ENCODE measurements around the gene UBTFL1.
"Not testable (repeated sequence)": the region's sequence is repeated elsewhere in the genome, so short reads cannot be mapped to it uniquely, and the experiment has no call there.

Gene UBTFL1, protein sequence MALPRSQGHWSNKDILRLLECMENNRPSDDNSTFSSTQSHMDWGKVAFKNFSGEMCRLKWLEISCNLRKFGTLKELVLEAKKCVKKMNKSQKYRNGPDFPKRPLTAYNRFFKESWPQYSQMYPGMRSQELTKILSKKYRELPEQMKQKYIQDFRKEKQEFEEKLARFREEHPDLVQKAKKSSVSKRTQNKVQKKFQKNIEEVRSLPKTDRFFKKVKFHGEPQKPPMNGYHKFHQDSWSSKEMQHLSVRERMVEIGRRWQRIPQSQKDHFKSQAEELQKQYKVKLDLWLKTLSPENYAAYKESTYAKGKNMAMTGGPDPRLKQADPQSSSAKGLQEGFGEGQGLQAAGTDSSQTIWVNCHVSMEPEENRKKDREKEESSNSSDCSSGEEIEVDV

DNA sequence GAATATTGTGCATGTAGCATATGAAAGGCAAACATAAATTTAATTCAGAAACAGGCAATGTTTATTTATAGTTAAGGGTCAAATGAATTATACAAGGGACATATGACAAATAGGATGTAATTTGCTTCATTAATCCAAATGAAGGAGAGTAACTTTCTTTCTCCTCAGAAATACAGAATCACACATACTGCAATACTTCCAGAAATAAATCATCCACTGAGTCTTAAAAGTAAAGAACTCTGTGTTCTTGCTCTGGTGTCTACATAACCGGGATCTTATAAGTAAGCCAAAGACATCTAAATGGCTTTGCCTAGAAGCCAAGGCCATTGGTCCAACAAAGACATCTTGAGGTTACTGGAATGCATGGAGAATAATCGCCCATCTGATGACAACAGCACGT, at the start of gene UBTFL1:
Gene UBTFL1 (plus strand): TSS at position 301 of the 400 bp plus-strand sequence. CDS start 0 bp downstream, at position 301.
- not testable (repeated sequence) for H3K27ac Mint-ChIP-seq; ATAC-seq; H3K4me3 Mint-ChIP-seq; H3K9me3 Mint-ChIP-seq; H3K4me1 Mint-ChIP-seq; DNase-seq (ENCODE audit: low spot score in 2 of 2); H3K36me3 Mint-ChIP-seq

DNA sequence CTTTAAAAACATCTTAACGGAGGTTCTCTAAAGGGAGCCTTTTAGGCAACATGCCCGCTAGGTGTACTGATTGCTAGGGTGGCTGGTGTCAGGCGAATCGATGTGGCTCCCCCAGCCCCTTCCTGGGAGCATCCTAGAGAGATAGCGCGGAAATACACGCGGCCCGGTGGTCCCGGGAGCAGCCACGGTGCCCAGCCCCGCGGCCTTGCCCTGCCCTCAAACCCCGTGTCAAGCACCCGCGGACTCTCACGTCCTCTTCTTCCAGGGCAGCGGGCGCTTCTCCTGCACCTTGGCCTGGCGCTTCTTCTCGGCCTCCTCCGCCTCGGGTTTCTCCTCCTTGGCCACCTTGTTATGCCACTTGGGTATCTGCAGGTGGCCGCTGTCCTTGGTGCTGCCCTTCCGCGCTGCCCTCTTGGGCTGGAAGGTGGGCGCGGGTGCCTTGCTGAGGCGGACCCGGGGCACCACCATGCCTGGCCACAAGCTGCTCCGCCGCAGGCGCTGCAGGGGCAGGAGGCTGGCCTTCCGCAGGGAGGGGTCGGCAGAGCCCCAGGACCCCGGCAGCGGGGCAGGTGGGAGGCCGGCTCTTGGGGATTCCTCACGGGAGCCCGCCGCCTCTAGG, 34.0 kb upstream of the UBTFL1 start:
- H3K36me3 Mint-ChIP-seq; H3K4me3 Mint-ChIP-seq; H3K9me3 Mint-ChIP-seq; H3K27ac Mint-ChIP-seq; ATAC-seq; H3K4me1 Mint-ChIP-seq; DNase-seq (ENCODE audit: low spot score in 2 of 2): not testable (repeated sequence)

DNA sequence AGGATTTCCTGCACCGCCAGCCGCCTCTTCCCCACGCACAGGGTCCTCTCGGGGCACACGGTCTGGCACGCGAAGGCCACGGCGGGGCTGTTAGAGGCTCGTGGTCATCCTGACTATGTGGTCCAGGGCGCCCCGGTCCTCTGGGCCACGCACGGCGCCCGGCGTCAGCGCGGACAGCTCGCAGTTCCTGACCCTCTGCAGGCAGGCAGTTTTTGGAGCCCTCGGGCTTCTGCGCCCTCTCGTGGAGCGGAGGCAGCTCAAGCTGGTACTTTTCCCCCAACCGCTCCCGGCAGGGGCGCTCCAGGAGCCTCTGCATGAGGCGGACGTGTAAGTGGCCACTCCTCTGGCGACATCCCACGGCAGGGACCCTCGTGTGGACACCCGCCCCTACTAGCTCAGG, 33.4 kb upstream of the UBTFL1 start:
- ATAC-seq; H3K36me3 Mint-ChIP-seq; H3K4me3 Mint-ChIP-seq; DNase-seq (ENCODE audit: low spot score in 2 of 2); H3K27ac Mint-ChIP-seq; H3K9me3 Mint-ChIP-seq; H3K4me1 Mint-ChIP-seq: not testable (repeated sequence)

DNA sequence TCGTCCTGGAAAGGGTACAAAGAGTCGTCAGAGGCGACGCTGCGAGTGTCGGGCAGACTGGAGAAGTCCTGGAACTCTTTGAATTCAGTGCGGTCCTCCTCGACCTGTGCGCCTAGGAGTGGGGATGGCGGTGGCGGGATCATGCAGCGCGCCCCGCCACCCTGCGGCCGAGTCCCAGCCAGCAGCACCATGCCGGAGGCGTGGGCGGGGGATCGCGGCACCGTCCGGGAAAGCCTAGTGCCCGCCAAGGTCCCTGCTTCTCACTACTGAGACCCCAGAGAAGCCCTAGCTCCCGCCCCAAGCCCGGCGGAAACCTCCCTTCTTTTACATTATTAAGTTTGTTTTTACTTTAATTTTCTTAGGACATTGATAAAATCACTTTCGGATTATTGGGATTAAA, 32.2 kb upstream of the UBTFL1 start:
- H3K9me3 Mint-ChIP-seq; H3K4me1 Mint-ChIP-seq; DNase-seq (ENCODE audit: low spot score in 2 of 2); ATAC-seq; H3K27ac Mint-ChIP-seq; H3K36me3 Mint-ChIP-seq; H3K4me3 Mint-ChIP-seq: not testable (repeated sequence)

DNA sequence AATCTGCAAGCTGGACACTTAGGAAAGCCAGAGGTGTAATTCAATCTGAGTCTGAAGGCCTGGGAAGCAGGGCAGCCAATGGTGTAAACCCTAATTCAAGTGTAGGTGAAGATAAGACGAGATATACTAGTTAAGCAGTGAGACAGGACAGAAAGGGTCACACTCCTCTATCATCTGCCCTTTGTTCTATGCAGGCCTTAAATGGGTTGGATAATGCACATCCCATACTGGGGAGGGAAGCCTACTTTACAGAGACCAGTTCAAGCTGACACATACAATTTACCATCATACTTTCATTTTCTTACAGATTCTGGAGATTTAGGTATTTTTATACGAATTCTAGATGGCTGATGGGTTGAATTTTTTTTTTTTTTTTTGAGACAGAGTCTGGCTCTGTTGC, 3.0 kb downstream of the UBTFL1 start:
- H3K36me3 Mint-ChIP-seq; H3K4me1 Mint-ChIP-seq; H3K9me3 Mint-ChIP-seq; ATAC-seq; H3K4me3 Mint-ChIP-seq; DNase-seq (ENCODE audit: low spot score in 2 of 2); H3K27ac Mint-ChIP-seq: not testable (repeated sequence)

DNA sequence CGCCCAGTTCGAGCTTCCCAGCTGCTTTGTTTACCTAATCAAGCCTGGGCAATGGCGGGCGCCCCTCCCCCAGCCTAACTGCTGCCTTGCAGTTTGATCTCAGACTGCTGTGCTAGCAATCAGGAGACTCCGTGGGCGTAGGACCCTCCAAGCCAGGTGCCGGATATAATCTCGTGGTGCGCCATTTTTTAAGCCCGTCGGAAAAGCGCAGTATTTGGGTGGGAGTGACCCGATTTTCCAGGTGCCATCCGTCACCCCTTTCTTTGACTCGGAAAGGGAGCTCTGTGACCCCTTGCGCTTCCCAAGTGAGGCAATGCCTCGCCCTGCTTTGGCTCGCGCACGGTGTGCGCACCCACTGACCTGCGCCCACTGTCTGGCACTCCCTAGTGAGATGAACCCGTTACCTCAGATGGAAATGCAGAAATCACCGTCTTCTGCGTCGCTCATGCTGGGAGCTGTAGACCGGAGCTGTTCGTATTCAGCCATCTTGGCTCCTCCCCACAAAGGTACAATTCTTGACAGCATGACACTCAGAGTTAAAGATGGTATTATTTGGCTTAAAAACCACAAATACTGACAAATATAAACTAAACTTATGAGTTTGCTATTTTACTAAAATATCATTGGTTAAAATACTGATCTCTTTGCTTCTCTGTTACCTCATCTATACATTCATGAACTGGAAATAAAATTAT, 9.6 kb downstream of the UBTFL1 start:
- not testable (repeated sequence) for H3K4me3 Mint-ChIP-seq; ATAC-seq; H3K36me3 Mint-ChIP-seq; H3K27ac Mint-ChIP-seq; DNase-seq (ENCODE audit: low spot score in 2 of 2); H3K9me3 Mint-ChIP-seq; H3K4me1 Mint-ChIP-seq

DNA sequence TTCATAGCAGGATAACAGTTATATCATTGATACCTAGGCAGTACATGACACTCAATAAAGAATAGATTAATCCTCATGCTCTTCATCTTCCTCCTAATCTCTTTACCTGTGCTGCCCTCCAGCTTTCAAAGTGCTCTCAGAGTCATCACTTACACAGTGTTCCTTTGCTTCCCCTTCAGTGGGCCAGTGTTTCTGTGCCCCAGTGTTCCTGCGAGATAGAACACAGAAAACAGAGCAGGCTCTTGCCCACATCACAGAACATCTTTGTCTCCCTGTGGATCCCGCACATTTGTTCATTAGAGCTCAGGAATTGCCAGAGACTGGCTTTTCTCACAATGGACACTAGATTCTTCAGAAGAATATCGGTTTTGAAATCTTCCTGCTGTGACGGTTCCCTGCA, 12.5 kb downstream of the UBTFL1 start:
- H3K4me1 Mint-ChIP-seq; DNase-seq (ENCODE audit: low spot score in 2 of 2); H3K4me3 Mint-ChIP-seq; ATAC-seq; H3K36me3 Mint-ChIP-seq; H3K9me3 Mint-ChIP-seq; H3K27ac Mint-ChIP-seq: not testable (repeated sequence)

DNA sequence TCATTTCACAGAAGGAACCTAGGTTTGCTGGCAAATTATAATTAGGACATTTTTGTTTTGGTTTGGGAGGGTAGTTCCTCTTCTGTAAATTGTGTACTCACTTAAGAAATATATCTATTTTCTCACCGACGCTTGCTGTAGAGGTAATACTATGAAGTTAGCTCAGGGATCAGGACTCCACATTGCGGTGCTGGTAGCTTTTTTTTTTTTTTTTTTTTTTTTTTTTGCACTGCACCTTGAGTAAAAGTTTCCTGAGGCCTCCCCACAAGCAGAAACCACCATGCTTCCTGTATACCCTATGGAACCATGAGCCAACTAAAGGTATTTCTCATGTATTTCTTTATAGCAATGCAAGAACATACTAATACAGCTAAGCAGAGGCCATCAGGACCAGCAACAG, 14.7 kb downstream of the UBTFL1 start:
- Mint-ChIP-seq H3K4me1 (no peaks in the 10 kb centered on the region), H3K36me3 (no peaks in the 10 kb centered on the region), H3K9me3 (peaks cover 2% of the 10 kb centered on the region), H3K27ac (no peak overlapping the region), H3K4me3 (no peak overlapping the region)
- DNase-seq (ENCODE audit: low spot score in 2 of 2), result no peak
- ATAC-seq, result no peak

DNA sequence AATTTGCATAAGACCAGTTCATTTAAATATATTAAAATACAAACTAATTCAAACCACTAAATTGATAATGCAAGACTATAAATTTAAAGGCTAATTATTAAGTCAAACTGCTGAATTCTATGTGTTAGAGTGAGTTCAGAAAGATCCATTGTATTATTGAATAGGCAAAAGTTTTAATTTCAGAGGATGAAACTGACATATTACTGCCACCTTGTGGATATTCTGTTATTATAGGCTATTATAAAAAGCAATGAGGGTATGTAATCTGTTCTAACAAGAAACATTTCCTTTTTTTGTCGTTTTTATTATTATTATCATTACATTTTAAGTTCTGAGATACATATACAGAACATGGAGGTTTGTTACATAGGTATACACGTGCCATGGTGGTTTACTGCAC, 27.8 kb downstream of the UBTFL1 start:
- H3K4me1 Mint-ChIP-seq, result no peaks in the 10 kb centered on the region
- H3K36me3 Mint-ChIP-seq, result no peaks in the 10 kb centered on the region
- ATAC-seq, result no peak
- no peaks in the 10 kb centered on the region for H3K9me3 Mint-ChIP-seq
- no peak overlapping the region for H3K4me3 Mint-ChIP-seq
- H3K27ac Mint-ChIP-seq, result no peak overlapping the region
- no peak for DNase-seq (ENCODE audit: low spot score in 2 of 2)

DNA sequence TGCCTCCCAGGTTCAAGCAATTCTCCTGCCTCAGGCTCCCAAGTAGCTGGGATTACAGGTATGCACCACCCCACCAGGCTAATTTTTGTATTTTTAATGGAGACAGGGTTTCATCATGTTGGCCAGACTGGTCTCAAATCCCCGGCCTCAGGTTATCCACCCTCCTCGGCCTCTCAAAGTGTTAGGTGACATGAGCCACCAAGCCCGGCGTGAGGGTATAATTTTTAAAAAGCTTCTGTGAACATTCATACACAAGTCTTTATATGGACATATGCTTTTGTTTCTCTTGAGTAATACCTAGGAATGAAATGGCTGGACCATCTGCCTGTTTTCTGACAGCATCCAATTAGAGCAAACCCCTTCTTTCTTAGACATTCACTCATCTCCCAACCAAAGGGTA, 34.4 kb downstream of the UBTFL1 start:
- DNase-seq (ENCODE audit: low spot score in 2 of 2) (no peak), ATAC-seq (no peak)
- Mint-ChIP-seq H3K4me1 (no peaks in the 10 kb centered on the region), H3K4me3 (no peak overlapping the region), H3K9me3 (no peaks in the 10 kb centered on the region), H3K27ac (no peak overlapping the region), H3K36me3 (no peaks in the 10 kb centered on the region)

DNA sequence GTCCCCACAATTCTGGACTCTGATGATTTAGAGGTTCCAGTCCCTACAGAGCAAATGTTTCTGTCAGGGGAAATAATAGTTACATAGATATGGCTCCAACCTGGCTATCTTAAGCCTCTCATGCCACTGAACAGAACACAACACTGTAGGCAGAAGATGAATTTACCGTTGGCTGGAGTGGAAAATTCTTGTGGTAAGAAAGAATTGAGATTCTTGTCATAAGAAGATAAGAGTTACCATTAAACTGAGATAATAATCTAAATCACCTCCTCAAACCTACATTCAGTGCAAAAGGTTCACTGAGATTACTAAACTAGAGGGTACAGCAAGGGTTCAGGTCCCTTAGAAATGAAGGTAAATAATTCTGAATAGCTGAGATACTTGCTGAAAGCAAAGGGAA, 38.6 kb downstream of the UBTFL1 start:
- ATAC-seq (no peak), DNase-seq (ENCODE audit: low spot score in 2 of 2) (no peak)
- H3K4me3 Mint-ChIP-seq, result no peak overlapping the region
- no peaks in the 10 kb centered on the region for H3K36me3 Mint-ChIP-seq
- no peaks in the 10 kb centered on the region for H3K4me1 Mint-ChIP-seq
- H3K9me3 Mint-ChIP-seq, result no peaks in the 10 kb centered on the region
- no peak overlapping the region for H3K27ac Mint-ChIP-seq

DNA sequence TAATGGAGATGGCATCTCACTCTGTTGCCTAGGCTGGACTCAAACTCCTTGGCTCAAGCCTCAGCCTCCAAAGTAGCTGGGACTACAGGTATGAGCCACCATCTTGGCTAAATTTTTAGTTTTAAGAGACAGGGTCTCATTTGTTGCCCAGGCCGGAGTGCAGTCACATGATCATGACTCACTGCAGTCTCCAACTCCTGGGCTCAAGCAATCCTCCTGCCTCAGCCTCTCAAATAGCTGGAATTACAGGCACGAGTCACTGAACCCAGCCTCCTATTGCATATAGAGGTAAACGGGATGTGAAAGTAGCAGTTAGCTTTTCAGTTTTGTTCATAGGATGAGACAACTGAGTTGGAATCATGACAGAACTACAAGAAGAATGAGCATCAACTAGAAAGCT, 39.2 kb downstream of the UBTFL1 start:
- no peak for ATAC-seq
- H3K36me3 Mint-ChIP-seq, result no peaks in the 10 kb centered on the region
- DNase-seq (ENCODE audit: low spot score in 2 of 2), result no peak
- H3K4me3 Mint-ChIP-seq, result no peak overlapping the region
- H3K27ac Mint-ChIP-seq, result no peak overlapping the region
- H3K9me3 Mint-ChIP-seq, result no peaks in the 10 kb centered on the region
- no peaks in the 10 kb centered on the region for H3K4me1 Mint-ChIP-seq

DNA sequence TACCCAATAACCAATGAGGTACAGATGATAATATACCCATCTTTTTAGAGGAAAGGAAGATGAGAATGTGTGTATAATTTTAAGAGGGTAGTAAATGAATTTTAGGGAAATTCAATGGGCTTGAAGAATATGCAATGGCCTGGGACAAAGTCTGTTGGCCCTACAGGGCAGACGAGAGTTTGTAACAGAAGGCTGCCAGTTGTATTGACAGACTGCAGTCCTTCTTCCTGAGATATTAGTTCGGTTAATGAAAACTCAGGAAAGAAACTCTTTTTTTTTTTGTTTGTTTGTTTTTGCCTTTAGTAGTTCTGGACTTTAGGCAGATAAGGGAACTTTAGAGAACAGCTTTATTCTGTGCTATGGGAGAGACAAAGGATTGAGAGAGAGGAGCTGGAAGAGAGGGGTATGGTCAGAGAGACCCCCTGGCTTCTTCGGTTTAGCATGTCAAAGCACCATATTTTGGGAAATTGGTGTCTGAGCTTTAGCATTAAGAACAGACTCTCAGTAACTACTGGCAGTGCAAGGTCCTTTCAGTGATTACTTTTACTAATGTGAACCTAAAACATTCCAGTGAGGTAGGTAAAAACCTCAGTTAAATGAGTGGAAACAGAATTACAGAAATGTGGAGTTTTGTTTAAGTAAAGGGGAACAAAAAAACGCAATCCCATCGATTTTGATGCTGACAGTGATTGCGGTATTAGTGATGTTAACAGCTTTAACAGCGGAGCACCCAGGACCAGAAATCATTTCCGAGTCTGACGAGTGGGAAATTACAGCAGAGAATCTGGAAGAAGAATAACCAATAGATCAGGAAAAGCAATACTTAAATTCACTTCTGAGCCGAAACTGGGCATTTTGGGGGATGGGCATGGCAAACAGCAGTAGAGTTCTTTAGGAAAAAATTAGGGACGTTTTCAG, 48.1 kb downstream of the UBTFL1 start:
- Mint-ChIP-seq H3K4me1 (peaks cover 6% of the 10 kb centered on the region), H3K9me3 (no peaks in the 10 kb centered on the region), H3K27ac (no peak overlapping the region), H3K4me3 (peak overlapping the region; percentile 48), H3K36me3 (no peaks in the 10 kb centered on the region)
- no peak for DNase-seq (ENCODE audit: low spot score in 2 of 2)
- no peak for ATAC-seq

DNA sequence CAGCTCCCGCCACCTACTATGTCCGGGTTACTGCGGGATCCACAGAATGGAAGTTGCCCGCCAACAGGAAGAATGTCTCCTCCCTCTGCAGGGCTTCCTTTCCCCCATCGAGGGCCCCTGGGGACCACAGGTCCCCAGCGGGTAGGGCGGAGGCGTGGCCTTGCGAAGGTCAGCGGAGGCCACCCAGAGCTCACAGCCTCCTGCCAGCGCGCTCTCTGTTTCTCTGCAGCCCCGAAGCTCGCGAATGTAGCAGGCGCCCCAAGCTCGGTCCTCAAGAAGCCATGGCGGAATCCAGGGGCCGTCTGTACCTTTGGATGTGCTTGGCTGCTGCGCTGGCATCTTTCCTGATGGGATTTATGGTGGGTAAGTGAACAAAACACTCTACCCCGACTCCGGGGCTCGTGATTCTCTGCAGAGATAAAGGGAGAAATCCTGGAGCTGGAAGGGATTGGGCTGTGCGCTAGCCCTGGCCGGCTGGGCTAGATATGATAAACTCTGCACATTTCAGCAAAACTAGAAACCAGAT, 48.8 kb downstream of the UBTFL1 start, which contains the start of gene NAALAD2:
Gene NAALAD2 (plus strand): TSS at position 186 of the 526 bp plus-strand sequence. CDS start 96 bp downstream, at position 282.
- peak within 1 kb of the TSS; percentile 48 for H3K4me3 Mint-ChIP-seq
- no peak within 1 kb of the TSS for H3K27ac Mint-ChIP-seq
- no peak for DNase-seq (ENCODE audit: low spot score in 2 of 2)
- no peaks in the 10 kb centered on the region for H3K36me3 Mint-ChIP-seq
- peak; percentile 60 for ATAC-seq
- peaks cover 6% of the 10 kb centered on the region for H3K4me1 Mint-ChIP-seq
- H3K9me3 Mint-ChIP-seq, result no peaks in the 10 kb centered on the region

DNA sequence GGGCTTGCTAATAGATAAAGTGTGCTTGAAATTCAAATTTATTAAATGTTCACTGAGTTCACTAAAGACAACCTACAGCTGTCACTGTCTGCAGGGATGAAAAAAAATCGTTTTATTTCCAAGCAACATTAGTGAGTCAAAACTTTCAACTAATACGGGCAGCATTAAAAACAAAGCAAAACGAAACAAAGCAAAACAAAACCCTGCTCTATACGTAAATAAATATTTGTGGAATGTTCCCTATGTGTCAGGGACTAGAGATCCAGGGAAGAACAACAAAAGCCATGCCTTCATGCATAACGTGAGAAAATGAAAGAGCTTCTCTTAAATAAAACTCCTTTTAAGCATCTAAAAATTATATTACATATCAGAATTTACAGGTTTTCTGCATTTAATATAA, 49.3 kb downstream of the UBTFL1 start:
- H3K4me3 Mint-ChIP-seq, result peak overlapping the region; percentile 48
- H3K4me1 Mint-ChIP-seq, result peaks cover 6% of the 10 kb centered on the region
- no peaks in the 10 kb centered on the region for H3K9me3 Mint-ChIP-seq
- ATAC-seq (no peak), DNase-seq (ENCODE audit: low spot score in 2 of 2) (no peak)
- H3K36me3 Mint-ChIP-seq, result no peaks in the 10 kb centered on the region
- no peak overlapping the region for H3K27ac Mint-ChIP-seq
